Epidermal melanocyte (primary cell): ENCODE measurements around the gene WTAP.
"Not testable (repeated sequence)": the region's sequence is repeated elsewhere in the genome, so short reads cannot be mapped to it uniquely, and the experiment has no call there.

ENCODE experiments used
- DNase-seq: peaks from one replicate; pipeline ENCODE4 v3.0.0; 2011; ENCODE audit warnings: low spot score; ENCODE audit not compliant: insufficient read length

WTAP gene

GRCh38 chr6:159728531-159728964 lies 1.2 kb downstream of the WTAP start:
- DNase-seq = no peak

GRCh38 chr6:159729598-159730331 lies 2.5 kb downstream of the WTAP start:
- no peak for DNase-seq

- DNase-seq = no peak
Measured at GRCh38 chr6:159730332-159730676, 3.0 kb downstream of the WTAP start.

- not testable (repeated sequence) for DNase-seq
Measured at GRCh38 chr6:159732550-159732949, 5.2 kb downstream of the WTAP start.

GRCh38 chr6:159733395-159733794 lies 6.1 kb downstream of the WTAP start:
- not testable (repeated sequence) for DNase-seq

- no peak for DNase-seq
Measured at GRCh38 chr6:159736908-159737307, 9.6 kb downstream of the WTAP start.

GRCh38 chr6:159739341-159739740 lies 12.0 kb downstream of the WTAP start:
- no peak for DNase-seq

GRCh38 chr6:159742165-159742564 lies 14.9 kb downstream of the WTAP start:
- no peak for DNase-seq

GRCh38 chr6:159745081-159745480 lies 17.8 kb downstream of the WTAP start:
- DNase-seq = no peak

GRCh38 chr6:159746759-159747158 lies 19.5 kb downstream of the WTAP start:
- no peak for DNase-seq

GRCh38 chr6:159748127-159748526 lies 20.8 kb downstream of the WTAP start:
- DNase-seq = not testable (repeated sequence)

GRCh38 chr6:159751448-159751847 lies 24.1 kb downstream of the WTAP start:
- no peak for DNase-seq

GRCh38 chr6:159753081-159753872 lies 26.0 kb downstream of the WTAP start:
- DNase-seq = no peak

GRCh38 chr6:159754401-159754800 lies 27.1 kb downstream of the WTAP start:
- no peak for DNase-seq

- DNase-seq = no peak
Measured at GRCh38 chr6:159754959-159755914, 27.9 kb downstream of the WTAP start.

- no peak for DNase-seq
Measured at GRCh38 chr6:159756508-159756907, 29.2 kb downstream of the WTAP start.

- no peak for DNase-seq
Measured at GRCh38 chr6:159758031-159759001, 31.0 kb downstream of the WTAP start.

- DNase-seq = no peak
Measured at GRCh38 chr6:159759645-159760044, 32.3 kb downstream of the WTAP start.

GRCh38 chr6:159760602-159761057 lies 33.3 kb downstream of the WTAP start:
- DNase-seq = no peak

- no peak for DNase-seq
Measured at GRCh38 chr6:159761129-159761872, 34.0 kb downstream of the WTAP start.
